HepG2 (cell line): ENCODE results near the gene NFATC4. TPM values are rescaled to one million over a fixed set of nuclear protein-coding genes. Genes with fewer than 3 reads are reported as not detected.

Experiments used
- AKNA ChIP-seq: sonication (generic); formaldehyde crosslinking; IDR thresholded peaks from 2 replicates; pipeline ENCODE4 v1.4.0; 2020; ENCODE audit warnings: missing genetic modification reagents, borderline replicate concordance
- ARID3A ChIP-seq: IDR thresholded peaks from 2 replicates; pipeline ENCODE4 v1.6.1; 2012; ENCODE audit warnings: low read depth, low read length, improper control_type of control experiment
- ATF4 ChIP-seq, 2 experiments: fragments of 450-650 bp in 1 of 2; sonication (generic) in 1 of 2; formaldehyde crosslinking; IDR thresholded peaks; 2 replicates each; pipeline versions ENCODE4 v1.5.0 to v1.8.0; 2020 to 2022; ENCODE audit warnings: mild to moderate bottlenecking in 1 of 2, missing genetic modification reagents in 1 of 2
- CCAR2 ChIP-seq: fragments of 200-400 bp; formaldehyde crosslinking; optimal IDR thresholded peaks from 2 replicates; pipeline ENCODE3; 2018; ENCODE audit warnings: low read depth, mild to moderate bottlenecking, low read length, moderate library complexity
- E2F1 ChIP-seq: sonication (generic); formaldehyde crosslinking; IDR thresholded peaks from 2 replicates; pipeline ENCODE4 v1.5.0; 2020; ENCODE audit warnings: missing genetic modification reagents
- EHMT2 ChIP-seq: fragments of 200-600 bp; sonication (generic); IDR thresholded peaks from 2 replicates; pipeline ENCODE4 v1.7.0; 2017; ENCODE audit warnings: antibody characterized with exemption, low read depth, low read length, borderline replicate concordance
- GRHL1 ChIP-seq: sonication (generic); formaldehyde crosslinking; conservative IDR thresholded peaks from 2 replicates; pipeline ENCODE4 v1.8.0; 2022; ENCODE audit warnings: missing genetic modification reagents
- MTF1 ChIP-seq: sonication (generic); formaldehyde crosslinking; IDR thresholded peaks from 2 replicates; pipeline ENCODE4 v1.5.0; 2020; ENCODE audit warnings: missing genetic modification reagents
- MYNN ChIP-seq: sonication (generic); formaldehyde crosslinking; IDR thresholded peaks from 2 replicates; pipeline ENCODE4 v1.4.0; 2020; ENCODE audit warnings: mild to moderate bottlenecking, low read depth, missing genetic modification reagents
- STAG1 ChIP-seq: sonication (generic); formaldehyde crosslinking; IDR thresholded peaks from 2 replicates; pipeline ENCODE4 v1.4.0; 2020; ENCODE audit warnings: missing genetic modification reagents
- TFDP2 ChIP-seq: sonication (generic); formaldehyde crosslinking; IDR thresholded peaks from 2 replicates; pipeline ENCODE4 v1.4.0; 2020; ENCODE audit warnings: missing genetic modification reagents
- ZBTB43 ChIP-seq: sonication (generic); formaldehyde crosslinking; conservative IDR thresholded peaks from 2 replicates; pipeline ENCODE4 v1.4.0; 2020; ENCODE audit warnings: missing genetic modification reagents
- ZNF337 ChIP-seq: sonication (generic); formaldehyde crosslinking; IDR thresholded peaks from 2 replicates; pipeline ENCODE4 v1.5.1; 2020; ENCODE audit warnings: missing genetic modification reagents, low read depth, mild to moderate bottlenecking, borderline replicate concordance
- polyA plus RNA-seq, 8 experiments: library from polyadenylated mRNA; depleted of rRNA in 3 of 8; stranded (reverse) in 7 of 8; unstranded in 1 of 8; fragments of >200 nt; fragmentation: Illumina TruSeq in 4 of 8; extraction: Trizol in 4 of 8; gene quantifications; 2 replicates each; pipeline versions ENCODE4 v1.2.1 to v1.2.3, GENCODE V29; 2011 to 2016; ENCODE audit warnings: low read depth in 4 of 8, missing spikeins in 1 of 8, mixed read lengths in 1 of 8; ENCODE audit not compliant: insufficient read depth in 1 of 8
- total RNA-seq, 5 experiments: library from RNA; depleted of rRNA; stranded (reverse); fragments of >200 nt; fragmentation: Illumina TruSeq; extraction: Trizol; gene quantifications; 2 replicates each; pipeline ENCODE4 v1.2.3, GENCODE V29; 2016; ENCODE audit warnings: low read depth in 1 of 5

NFATC4 gene
- total and polyA plus RNA-seq, 2 of the 13 experiments (the other 11 are each of a cell fraction or from before 2014, with no cell fraction given) = 0.04 to 0.15 TPM

- TF ChIP-seq E2F1 (CRISPR knock-in tag) = peak; percentile 35; the same call in 1 of the 2 replicates
- no peak for TF ChIP-seq ATF4 (CRISPR knock-in tag; IDR thresholded peaks at IDR 0.05)
- TF ChIP-seq MTF1 (CRISPR knock-in tag) = no peak
- no peak for TF ChIP-seq GRHL1 (CRISPR knock-in tag)
- peak; percentile 66; the same call in 1 of the 2 replicates for TF ChIP-seq TFDP2
- no peak for TF ChIP-seq CCAR2
- 0 out of 2 replicates have a peak, but pooled peaks have one; percentile 84 for TF ChIP-seq MYNN (CRISPR knock-in tag)
- TF ChIP-seq EHMT2 = no peak
- no peak for TF ChIP-seq ZNF337 (CRISPR knock-in tag)
- 0 out of 2 replicates have a peak, but pooled peaks have one; percentile 33 for TF ChIP-seq ZBTB43 (CRISPR knock-in tag)
- no peak for TF ChIP-seq AKNA
- TF ChIP-seq ARID3A = peak; percentile 30; the same call in 1 of the 2 replicates
- TF ChIP-seq STAG1 (CRISPR knock-in tag) = peak; percentile 97
Measured at GRCh38 chr14:24365600-24366412, 2.2 kb upstream of the NFATC4 start (continued).
